Measurements from ENCODE around the gene HOXB3. TPM values are rescaled to one million over a fixed set of nuclear protein-coding genes. Genes with fewer than 3 reads are reported as not detected.

The HOXB3 gene
- 10 to 100 TPM; 10.5 to 13.6 TPM for total RNA-seq

- DNase-seq (no peak), ATAC-seq (ENCODE audit: low read depth) (no peak)
- no peak within 1 kb of the TSS for H3K27ac Mint-ChIP-seq
- peaks cover 88% of the 10 kb centered on the region for H3K27me3 Mint-ChIP-seq
- peaks cover 39% of the 10 kb centered on the region for H3K4me1 Mint-ChIP-seq
- H3K4me3 Mint-ChIP-seq: no peak within 1 kb of the TSS
- no peaks in the 10 kb centered on the region for H3K36me3 Mint-ChIP-seq
- H3K9me3 Mint-ChIP-seq: no peaks in the 10 kb centered on the region
- POLR2A ChIA-PET: interaction anchor here (0.7 kb wide), 1 partner anchor 466 kb away, joined by 4 read pairs; no protein-coding TSS in a partner anchor
Observed at GRCh38 chr17:48589831-48590606, at the start of gene HOXB3. HOXB3 (minus strand) TSS chr17:48590241; CDS start chr17:48552474, 37,767 bp downstream.

- DNase-seq (no peak), ATAC-seq (ENCODE audit: low read depth) (no peak)
- Mint-ChIP-seq H3K27ac (no peak overlapping the region), H3K36me3 (peaks cover 3% of the 10 kb centered on the region), H3K9me3 (no peaks in the 10 kb centered on the region), H3K4me1 (peaks cover 18% of the 10 kb centered on the region), H3K4me3 (no peak overlapping the region), H3K27me3 (peaks cover 96% of the 10 kb centered on the region)
- POLR2A ChIA-PET: no interaction called here
Observed at GRCh38 chr17:48639136-48639535, 49.1 kb upstream of the HOXB3 start.

DNA sequence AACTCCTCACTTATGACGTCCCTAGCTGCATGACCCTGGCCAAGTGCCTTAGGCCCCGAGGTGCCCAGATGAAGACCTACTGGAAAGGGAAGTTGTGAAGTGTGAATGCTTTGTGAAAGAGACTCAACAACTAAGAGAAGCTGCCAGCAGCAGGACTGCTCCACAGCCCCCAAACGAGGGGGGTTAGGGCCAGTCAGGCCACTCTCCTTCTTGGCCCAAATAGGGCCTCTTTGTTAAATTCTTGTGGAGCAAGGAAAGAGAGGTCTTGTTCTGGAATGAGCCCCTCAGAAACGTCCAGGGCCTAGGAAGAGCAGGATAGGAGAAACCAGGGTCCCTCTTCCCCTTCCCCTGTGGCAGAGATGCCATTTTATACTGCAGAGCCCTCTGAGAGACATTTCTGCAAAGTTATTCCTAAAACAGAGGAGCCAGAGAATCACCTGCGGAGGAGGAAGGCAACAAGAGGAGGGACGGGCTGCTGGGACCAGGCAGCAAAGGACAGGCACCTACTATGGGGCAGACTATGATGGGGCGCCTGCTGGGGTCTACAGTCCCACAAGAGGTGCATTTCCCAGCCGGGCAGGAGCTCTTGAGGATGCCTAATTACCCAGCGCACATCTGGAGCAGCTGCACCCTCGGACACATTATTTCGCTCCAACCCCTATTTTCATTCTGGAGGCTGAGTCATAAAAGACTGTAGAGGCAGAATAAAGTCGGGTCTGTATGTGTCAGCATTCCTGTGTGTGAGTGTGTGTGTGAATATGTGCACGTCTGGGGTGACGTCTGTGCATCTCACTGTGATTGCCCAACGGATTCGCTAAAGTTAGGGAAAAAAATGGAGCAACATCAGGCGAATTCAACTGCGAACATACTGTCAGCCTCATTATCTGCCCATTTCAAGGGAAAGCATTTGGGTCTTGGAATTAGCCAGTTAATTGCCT, 47.6 kb upstream of the HOXB3 start:
- no peak for ATAC-seq (ENCODE audit: low read depth)
- Mint-ChIP-seq H3K27ac (no peak overlapping the region), H3K4me3 (no peak overlapping the region), H3K27me3 (peaks cover 94% of the 10 kb centered on the region), H3K36me3 (peaks cover 3% of the 10 kb centered on the region), H3K9me3 (no peaks in the 10 kb centered on the region), H3K4me1 (peaks cover 17% of the 10 kb centered on the region)
- POLR2A ChIA-PET: no interaction called here
- no peak for DNase-seq

DNA sequence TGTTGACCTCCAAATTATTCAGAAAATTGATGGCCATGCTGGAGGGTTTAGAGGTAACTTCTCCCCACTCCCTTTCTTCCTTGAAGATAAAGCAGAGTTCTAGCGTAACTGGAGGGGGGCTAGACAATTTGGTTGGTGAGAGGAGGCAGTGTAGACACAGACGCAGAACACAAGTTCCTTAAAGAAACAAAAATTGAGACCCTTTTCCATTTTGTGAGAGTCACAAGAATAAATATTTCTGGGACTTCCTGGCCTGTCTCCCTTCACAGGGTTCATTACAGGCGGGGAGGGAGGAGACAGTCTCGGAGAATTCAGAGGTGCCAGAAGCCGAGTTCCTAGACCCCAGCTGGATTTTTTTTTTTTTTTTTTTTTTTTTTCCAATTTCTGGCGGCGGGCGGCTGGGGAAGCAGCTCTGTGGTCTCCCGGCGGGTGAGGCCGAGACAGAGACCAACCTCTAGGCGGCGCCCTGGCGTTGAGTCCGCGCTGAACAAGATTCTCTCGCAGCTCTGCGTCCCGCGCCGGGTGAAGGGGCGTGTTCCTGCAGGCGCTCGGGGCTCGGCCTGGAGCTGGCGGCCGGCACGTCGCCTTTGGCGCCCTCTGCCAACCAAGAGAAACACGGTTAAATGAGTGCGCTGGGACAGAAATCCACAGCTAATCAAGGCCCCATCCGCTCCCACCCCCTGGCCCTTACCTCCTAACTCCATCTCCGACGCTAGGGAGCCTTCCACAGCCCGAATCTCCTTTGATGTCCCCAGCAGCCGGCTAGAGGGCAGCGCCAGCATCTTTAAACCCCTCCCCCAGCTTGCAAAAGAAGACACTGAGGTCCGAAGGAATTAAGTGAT, 46.4 kb upstream of the HOXB3 start:
- Mint-ChIP-seq H3K4me1 (peaks cover 11% of the 10 kb centered on the region), H3K27me3 (peaks cover 91% of the 10 kb centered on the region), H3K4me3 (peak overlapping the region; percentile 51), H3K9me3 (no peaks in the 10 kb centered on the region), H3K36me3 (peaks cover under 1% of the 10 kb centered on the region), H3K27ac (no peak overlapping the region)
- peak; percentile 83 for DNase-seq
- peak; percentile 85 for ATAC-seq (ENCODE audit: low read depth)
- POLR2A ChIA-PET: interaction anchor here (0.7 to 1.1 kb wide), 3 partner anchors 11 to 668 kb away, joined by 3 to 6 read pairs (median 4); partner anchors contain the start of gene HOXB9

DNA sequence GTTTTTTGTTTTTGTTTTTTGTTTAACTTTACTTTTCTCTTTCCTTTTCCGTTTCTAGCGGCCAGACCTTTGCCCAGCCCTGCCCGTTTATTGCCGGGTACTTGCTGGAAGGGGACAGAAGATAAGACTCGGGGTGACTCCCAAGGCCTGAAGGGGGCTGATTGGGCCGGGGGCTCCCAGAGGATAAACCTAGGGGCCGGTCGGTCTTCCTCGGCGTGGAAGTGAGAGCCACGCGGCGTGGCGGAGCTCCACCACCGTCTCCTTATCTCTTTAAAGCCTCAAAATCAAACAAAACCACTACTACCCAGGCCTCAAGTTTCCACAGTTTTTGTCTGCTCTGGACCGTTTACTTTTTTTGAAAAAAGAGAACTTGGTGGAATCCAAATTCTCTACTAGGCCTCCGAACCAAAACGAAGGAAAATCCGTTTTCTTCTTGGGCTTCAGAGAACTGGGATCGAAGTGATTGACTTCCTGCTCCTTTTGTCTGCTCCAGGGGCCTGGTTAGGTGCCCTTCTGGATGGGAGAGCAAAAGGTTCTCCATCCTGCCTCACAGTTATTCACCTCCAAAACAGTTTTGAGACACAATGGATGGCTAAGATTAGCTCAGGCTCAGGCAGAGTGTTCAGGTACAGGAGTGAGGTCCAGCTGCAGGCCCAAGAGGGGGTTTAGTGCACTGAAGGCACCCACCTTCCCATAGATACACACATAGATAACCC, 44.6 kb upstream of the HOXB3 start:
- no peaks in the 10 kb centered on the region for H3K36me3 Mint-ChIP-seq
- DNase-seq (no peak), ATAC-seq (ENCODE audit: low read depth) (no peak)
- no peaks in the 10 kb centered on the region for H3K9me3 Mint-ChIP-seq
- H3K4me1 Mint-ChIP-seq: peaks cover 9% of the 10 kb centered on the region
- H3K27ac Mint-ChIP-seq: no peak overlapping the region
- peaks cover 95% of the 10 kb centered on the region for H3K27me3 Mint-ChIP-seq
- H3K4me3 Mint-ChIP-seq: peak overlapping the region; percentile 48
- POLR2A ChIA-PET: no interaction called here

- peak; percentile 26 for DNase-seq
- Mint-ChIP-seq H3K36me3 (no peaks in the 10 kb centered on the region), H3K27ac (no peak overlapping the region), H3K27me3 (peaks cover 95% of the 10 kb centered on the region), H3K4me3 (no peak overlapping the region), H3K4me1 (peaks cover 12% of the 10 kb centered on the region), H3K9me3 (no peaks in the 10 kb centered on the region)
- ATAC-seq (ENCODE audit: low read depth): no peak
- POLR2A ChIA-PET: no interaction called here
Observed at GRCh38 chr17:48633266-48633677, 43.2 kb upstream of the HOXB3 start.

DNA sequence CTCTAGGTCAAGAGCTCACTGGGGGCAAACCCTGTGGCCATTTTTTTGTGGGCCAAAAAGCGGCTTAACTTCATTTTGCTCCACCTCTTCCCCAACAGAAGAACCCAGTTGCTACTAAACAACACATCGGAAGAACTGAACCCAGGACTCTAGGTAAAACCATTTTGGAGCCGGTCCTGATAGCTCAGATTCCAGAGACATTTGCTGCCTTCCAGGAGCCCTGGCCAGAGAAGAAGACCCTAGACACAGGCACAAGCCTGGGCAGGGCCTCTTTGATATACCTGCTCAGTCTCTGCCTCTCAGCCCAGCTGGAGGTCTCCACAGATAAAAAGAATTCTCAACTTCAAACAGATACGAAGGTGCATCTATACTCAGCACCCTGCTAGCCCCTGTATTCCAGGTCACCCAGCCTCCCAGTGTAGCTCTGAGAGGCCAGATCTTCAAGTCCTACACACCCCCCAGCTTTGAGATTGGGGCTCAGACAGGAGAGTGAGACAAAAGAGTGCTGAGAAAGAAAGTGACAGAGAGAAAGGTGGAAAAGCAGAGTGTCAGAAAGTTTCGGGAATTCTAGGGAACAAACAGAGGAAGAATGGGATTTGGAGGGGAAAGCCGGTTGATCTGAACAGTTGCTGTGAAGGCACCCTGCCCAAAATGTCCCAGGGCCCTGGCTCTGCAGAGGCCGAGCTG, 42.7 kb upstream of the HOXB3 start:
- ATAC-seq (ENCODE audit: low read depth) (no peak), DNase-seq (peak; percentile 18)
- Mint-ChIP-seq H3K9me3 (no peaks in the 10 kb centered on the region), H3K36me3 (no peaks in the 10 kb centered on the region), H3K27ac (no peak overlapping the region), H3K27me3 (peaks cover 95% of the 10 kb centered on the region), H3K4me1 (peaks cover 12% of the 10 kb centered on the region), H3K4me3 (no peak overlapping the region)
- POLR2A ChIA-PET: no interaction called here

- peaks cover 13% of the 10 kb centered on the region for H3K4me1 Mint-ChIP-seq
- H3K9me3 Mint-ChIP-seq: no peaks in the 10 kb centered on the region
- H3K27ac Mint-ChIP-seq: no peak overlapping the region
- ATAC-seq (ENCODE audit: low read depth) (no peak), DNase-seq (peak; percentile 22)
- H3K4me3 Mint-ChIP-seq: no peak overlapping the region
- no peaks in the 10 kb centered on the region for H3K36me3 Mint-ChIP-seq
- H3K27me3 Mint-ChIP-seq: peaks cover 95% of the 10 kb centered on the region
- POLR2A ChIA-PET: no interaction called here
Observed at GRCh38 chr17:48631693-48632578, 41.9 kb upstream of the HOXB3 start.

DNA sequence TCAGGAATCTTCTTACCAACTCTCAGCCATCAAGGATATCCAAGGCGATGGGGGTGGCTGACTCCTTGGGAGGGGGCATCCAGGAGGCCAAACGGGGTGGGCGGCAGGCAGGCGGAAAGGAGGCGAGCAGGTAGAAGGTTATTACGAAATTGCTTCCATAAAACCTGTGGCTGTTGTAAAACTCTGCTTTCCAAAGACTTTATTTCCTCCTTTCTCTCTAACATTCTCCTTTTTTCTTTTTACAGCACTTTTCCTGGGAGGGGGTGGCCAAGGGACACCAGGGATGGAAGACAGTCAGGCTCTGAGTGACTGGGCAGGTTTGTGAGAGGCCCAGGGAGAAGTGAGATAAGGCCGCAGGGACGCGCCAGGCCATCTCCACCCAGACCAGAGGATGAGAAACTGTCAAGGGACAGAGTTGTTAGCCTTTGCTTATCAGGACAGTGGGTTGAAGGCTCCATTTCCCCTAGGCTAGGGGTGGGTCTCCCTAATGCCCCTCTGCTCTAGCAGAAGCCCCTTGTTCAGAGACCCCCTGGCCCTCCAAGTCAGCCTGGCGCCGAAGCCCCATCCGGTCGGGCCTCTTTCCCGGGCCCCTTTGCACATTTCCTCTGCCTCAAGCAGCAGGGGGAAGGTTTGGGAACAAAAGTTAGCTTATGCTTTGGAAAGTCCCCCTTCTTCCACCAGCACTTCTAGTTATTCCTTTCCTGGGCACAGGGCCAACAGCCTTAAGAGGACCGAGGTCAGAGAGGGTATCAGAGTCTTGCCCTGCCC, 41.1 kb upstream of the HOXB3 start:
- peaks cover 15% of the 10 kb centered on the region for H3K4me1 Mint-ChIP-seq
- H3K4me3 Mint-ChIP-seq: no peak overlapping the region
- no peak for ATAC-seq (ENCODE audit: low read depth)
- no peaks in the 10 kb centered on the region for H3K36me3 Mint-ChIP-seq
- DNase-seq: peak; percentile 27
- H3K9me3 Mint-ChIP-seq: no peaks in the 10 kb centered on the region
- POLR2A ChIA-PET: no interaction called here
- peaks cover 94% of the 10 kb centered on the region for H3K27me3 Mint-ChIP-seq
- no peak overlapping the region for H3K27ac Mint-ChIP-seq

DNA sequence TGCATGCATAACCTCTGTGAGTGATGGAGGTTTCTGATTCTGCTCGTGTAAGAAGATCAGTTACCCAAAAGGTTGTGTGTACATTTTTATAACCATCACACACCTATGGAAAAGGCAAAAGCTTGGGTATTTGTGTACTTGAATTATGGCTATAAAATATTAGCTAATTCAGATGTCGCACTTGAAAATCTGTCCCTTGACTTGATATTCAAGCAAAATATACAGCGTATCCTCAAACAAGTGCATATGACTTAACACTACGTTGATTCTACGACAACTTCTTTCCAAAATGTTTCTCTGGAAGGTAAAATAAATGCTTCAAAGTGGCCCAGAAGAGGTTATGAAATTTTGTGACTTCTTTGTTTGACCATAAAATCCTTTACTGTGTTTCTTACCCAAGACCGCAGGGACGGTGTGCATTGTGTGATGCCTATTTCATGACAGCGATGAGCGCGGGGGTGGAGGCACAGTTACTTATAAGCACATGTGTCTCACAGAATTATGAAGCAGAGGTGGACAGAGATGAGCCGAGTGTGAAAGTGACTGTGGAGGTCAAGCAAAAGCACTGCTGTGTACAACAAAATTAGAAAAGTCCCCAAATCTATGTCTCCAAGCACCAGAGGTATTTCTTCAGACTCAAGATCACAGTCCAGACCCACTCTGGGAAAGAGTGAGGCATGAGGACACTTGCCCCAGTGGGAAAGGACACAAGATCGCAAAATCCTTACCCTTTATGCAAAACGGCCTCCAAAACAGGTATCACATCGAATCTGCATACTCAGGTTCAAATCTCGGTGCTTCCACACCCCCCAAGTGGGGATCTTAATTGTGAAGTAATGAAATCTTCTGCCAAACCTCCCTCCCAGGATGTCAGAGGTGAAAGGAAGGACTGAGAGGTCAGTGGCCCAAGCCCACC, 40.2 kb upstream of the HOXB3 start:
- DNase-seq: no peak
- H3K36me3 Mint-ChIP-seq: no peaks in the 10 kb centered on the region
- peaks cover 90% of the 10 kb centered on the region for H3K27me3 Mint-ChIP-seq
- peaks cover 16% of the 10 kb centered on the region for H3K4me1 Mint-ChIP-seq
- no peak for ATAC-seq (ENCODE audit: low read depth)
- POLR2A ChIA-PET: no interaction called here
- no peak overlapping the region for H3K4me3 Mint-ChIP-seq
- no peak overlapping the region for H3K27ac Mint-ChIP-seq
- H3K9me3 Mint-ChIP-seq: no peaks in the 10 kb centered on the region
